ENCODE results near the gene SMC6.

Gene SMC6

GRCh38 chr2:17615147-17615546, 138.5 kb downstream of the SMC6 start:
- no peak for DNase-seq

- DNase-seq = no peak
Measured at GRCh38 chr2:17614174-17614930, 139.3 kb downstream of the SMC6 start.

Measured in kidney glomerular epithelial cell (primary cell).